ENCODE data around the gene ICE1.
"Not testable (repeated sequence)": the region's sequence is repeated elsewhere in the genome, so short reads cannot be mapped to it uniquely, and the experiment has no call there.

ICE1 gene

DNA sequence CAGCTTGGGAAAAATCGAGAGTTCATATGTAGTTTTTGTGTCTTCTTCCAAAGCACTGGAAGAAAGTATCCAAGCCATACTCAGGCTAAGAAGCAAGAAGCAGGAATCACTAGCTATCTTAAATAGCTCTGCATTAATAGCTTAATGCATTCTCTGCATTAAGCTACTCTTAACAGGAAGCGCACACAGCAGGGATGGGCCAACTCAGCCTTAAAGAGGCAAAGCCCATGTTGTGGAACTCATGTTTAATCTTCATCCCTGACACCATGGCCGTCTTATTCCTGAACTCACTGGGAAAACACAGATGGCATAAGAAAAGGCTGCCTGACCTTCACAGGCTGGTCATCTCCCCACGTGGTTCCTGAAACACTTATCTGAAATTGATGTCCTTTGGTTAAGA is 18.7 kb upstream of the ICE1 start:
- DNase-seq (ENCODE audit: low read depth) = no peak
- TF ChIP-seq, protein P1, sequence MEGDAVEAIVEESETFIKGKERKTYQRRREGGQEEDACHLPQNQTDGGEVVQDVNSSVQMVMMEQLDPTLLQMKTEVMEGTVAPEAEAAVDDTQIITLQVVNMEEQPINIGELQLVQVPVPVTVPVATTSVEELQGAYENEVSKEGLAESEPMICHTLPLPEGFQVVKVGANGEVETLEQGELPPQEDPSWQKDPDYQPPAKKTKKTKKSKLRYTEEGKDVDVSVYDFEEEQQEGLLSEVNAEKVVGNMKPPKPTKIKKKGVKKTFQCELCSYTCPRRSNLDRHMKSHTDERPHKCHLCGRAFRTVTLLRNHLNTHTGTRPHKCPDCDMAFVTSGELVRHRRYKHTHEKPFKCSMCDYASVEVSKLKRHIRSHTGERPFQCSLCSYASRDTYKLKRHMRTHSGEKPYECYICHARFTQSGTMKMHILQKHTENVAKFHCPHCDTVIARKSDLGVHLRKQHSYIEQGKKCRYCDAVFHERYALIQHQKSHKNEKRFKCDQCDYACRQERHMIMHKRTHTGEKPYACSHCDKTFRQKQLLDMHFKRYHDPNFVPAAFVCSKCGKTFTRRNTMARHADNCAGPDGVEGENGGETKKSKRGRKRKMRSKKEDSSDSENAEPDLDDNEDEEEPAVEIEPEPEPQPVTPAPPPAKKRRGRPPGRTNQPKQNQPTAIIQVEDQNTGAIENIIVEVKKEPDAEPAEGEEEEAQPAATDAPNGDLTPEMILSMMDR (conservative IDR thresholded peaks at IDR 0.05; ENCODE audit: low read depth, low read length) = no peak
- H3K4me3 ChIP-seq (ENCODE audit: low read length) = no peak overlapping the region

DNA sequence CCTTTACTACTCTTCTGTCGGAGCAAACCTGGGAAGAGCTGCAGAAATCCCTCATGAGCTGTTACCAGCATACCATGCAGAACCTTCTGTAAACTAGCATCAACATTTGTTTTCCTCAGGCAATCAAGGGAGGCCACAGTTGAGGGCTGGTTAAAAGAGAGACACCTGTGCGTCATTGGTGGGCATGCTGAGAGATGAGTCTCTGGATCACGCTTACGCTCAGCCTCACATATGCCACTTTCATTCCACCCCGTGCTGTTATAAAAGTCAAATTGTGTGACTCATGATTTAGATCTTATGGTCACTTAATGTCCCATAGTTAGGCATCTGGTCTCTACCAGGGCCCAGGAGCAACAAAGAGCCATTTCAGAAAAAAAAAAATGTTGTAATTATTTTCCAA is 18.1 kb upstream of the ICE1 start:
- no peak overlapping the region for H3K4me3 ChIP-seq (ENCODE audit: low read length)
- TF ChIP-seq, protein P1 (conservative IDR thresholded peaks at IDR 0.05; ENCODE audit: low read depth, low read length) = no peak
- DNase-seq (ENCODE audit: low read depth) = no peak

DNA sequence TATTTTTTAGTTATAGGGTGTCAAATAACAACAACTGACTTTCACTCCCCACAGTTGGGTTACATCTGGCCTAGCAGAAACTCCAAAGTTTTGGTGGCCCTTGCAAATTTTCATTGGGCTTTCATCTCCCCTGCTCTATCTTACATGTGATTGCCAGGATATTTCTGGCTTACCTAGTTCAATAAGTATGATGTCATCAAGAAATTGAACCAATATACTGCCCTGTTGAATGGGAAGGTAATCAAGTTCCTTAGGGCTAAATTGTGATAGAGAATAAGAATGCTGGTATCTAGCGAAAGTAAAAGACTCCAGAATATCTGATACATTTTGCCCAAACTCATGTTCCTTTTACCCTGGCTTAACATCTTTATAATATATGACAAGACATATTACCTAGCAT is 17.0 kb upstream of the ICE1 start:
- no peak for DNase-seq (ENCODE audit: low read depth)
- TF ChIP-seq, protein P1 (conservative IDR thresholded peaks at IDR 0.05; ENCODE audit: low read depth, low read length) = no peak
- no peak overlapping the region for H3K4me3 ChIP-seq (ENCODE audit: low read length)

DNA sequence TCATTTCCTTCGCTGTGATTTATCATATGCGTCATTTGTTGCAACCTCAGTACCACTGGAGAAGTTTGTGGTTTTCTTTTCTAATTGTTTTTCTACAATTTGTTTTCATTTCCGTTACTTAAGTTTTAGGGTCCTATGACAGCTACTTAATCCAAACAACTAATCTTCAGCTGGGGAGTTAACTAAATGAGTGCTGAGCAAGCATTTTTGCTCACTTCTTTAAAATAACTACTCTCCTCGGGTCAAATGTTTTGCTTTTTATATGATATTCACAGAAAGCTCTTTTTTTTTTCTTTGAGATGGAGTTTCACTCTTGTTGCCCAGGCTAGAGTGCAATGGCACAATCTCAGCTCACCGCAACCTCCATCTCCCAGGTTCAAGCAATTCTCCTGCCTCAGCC is 14.6 kb upstream of the ICE1 start:
- TF ChIP-seq, protein P1 (conservative IDR thresholded peaks at IDR 0.05; ENCODE audit: low read depth, low read length) = no peak
- no peak overlapping the region for H3K4me3 ChIP-seq (ENCODE audit: low read length)
- DNase-seq (ENCODE audit: low read depth) = no peak

DNA sequence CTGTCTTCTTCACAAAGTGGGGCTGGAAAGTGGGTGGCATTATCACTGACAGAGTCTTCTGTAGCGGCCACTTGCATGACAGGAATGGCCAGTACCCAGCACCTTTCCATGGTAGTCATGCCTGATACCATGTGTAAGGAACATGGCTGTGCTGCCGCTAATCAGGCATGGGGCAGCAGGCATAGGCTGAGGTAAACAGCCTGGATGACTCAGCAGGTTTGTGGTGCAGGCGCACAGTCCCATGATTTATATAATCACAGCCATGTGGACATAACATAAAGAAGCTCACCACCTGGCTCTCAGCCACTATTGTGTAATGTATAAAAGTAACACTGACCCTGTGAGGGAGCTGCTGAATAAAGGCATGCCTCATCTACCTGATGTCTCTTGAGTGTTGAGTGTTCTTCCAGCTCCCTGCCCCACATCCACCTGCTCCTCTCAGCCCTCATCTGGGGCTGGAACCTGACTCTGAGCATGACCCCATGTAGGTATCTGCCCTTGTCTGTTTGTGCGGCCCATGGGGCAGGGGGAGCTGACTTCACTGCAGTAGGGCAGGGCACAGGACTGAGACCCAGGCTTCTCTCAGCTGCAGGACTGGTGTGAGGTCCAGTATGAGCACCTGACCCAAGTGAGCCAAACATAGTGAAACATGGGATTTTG is 13.2 kb upstream of the ICE1 start:
- TF ChIP-seq, protein P1 (conservative IDR thresholded peaks at IDR 0.05; ENCODE audit: low read depth, low read length) = no peak
- no peak overlapping the region for H3K4me3 ChIP-seq (ENCODE audit: low read length)
- no peak for DNase-seq (ENCODE audit: low read depth)

DNA sequence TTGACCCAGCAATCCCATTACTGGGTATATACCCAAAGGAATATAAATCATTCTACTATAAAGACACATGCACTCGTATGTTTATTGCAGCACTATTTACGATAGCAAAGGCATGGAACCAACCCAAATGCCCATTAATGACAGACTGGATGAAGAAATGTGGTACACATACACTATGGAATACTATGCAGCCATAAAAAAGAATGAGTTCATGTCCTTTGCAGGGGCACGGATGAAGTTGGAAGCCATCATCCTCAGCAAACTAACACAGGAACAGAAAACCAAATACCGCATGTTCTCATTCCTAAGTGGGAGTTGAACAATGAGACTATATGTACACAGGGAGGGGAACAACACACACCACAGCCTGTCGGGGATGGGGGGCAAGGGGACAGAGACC is 8.6 kb upstream of the ICE1 start:
- not testable (repeated sequence) for DNase-seq (ENCODE audit: low read depth); H3K4me3 ChIP-seq (ENCODE audit: low read length)

DNA sequence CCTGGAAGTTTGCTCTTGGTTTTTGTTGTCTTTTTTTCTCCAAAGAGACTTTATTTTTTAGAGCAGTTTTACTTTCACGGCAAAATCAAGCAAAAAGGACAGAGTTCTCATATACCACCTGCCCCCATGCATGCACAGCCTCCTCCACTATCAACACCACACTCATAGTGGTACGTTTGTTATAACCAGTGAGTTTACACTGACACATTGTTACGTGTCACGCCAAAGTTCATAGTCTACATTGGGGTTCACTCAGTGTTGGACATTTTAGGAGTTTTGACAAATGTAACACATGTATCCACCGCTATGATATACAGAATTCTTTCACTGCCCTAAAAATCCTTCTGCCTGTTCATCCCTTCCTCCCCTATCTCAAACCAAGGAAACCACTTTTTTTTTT is 7.5 kb upstream of the ICE1 start:
- no peak for DNase-seq (ENCODE audit: low read depth)
- TF ChIP-seq, protein P1 (conservative IDR thresholded peaks at IDR 0.05; ENCODE audit: low read depth, low read length) = no peak

More for the DNA sequence above, 7.5 kb upstream of the ICE1 start:
- no peak overlapping the region for H3K4me3 ChIP-seq (ENCODE audit: low read length)

All from retinal pigment epithelial cell (primary cell).